HG02610 (cell line): ENCODE results near the gene AVP.
"Not testable (repeated sequence)": the region's sequence is repeated elsewhere in the genome, so short reads cannot be mapped to it uniquely, and the experiment has no call there.

Experiments
- ATAC-seq: cut with Tn5 transposase; IDR thresholded peaks from one replicate; pipeline ENCODE4 v1.9.1; 2021; ENCODE audit warnings: mild to moderate bottlenecking, moderate library complexity; ENCODE audit not compliant: unreplicated experiment

Gene AVP

GRCh38 chr20:3084283-3084985 is at the start of gene AVP:
AVP (minus strand) TSS chr20:3084724; CDS start chr20:3084674, 50 bp downstream.
- no peak for ATAC-seq

GRCh38 chr20:3134151-3134550 is 49.6 kb upstream of the AVP start:
- no peak for ATAC-seq

- no peak for ATAC-seq
Observed at GRCh38 chr20:3133155-3133554, 48.6 kb upstream of the AVP start.

- no peak for ATAC-seq
Observed at GRCh38 chr20:3130051-3130600, 45.6 kb upstream of the AVP start.

- no peak for ATAC-seq
Observed at GRCh38 chr20:3129094-3129493, 44.6 kb upstream of the AVP start.

- ATAC-seq, result no peak
Observed at GRCh38 chr20:3128275-3128984, 43.9 kb upstream of the AVP start.

GRCh38 chr20:3126527-3126859 is 42.0 kb upstream of the AVP start:
- ATAC-seq, result no peak

- not testable (repeated sequence) for ATAC-seq
Observed at GRCh38 chr20:3125776-3126526, 41.4 kb upstream of the AVP start.

GRCh38 chr20:3124773-3125560 is 40.4 kb upstream of the AVP start:
- not testable (repeated sequence) for ATAC-seq

GRCh38 chr20:3124163-3124562 is 39.6 kb upstream of the AVP start:
- ATAC-seq, result not testable (repeated sequence)

- ATAC-seq, result no peak
Observed at GRCh38 chr20:3123542-3123941, 39.0 kb upstream of the AVP start.

GRCh38 chr20:3121955-3122610 is 37.6 kb upstream of the AVP start:
- ATAC-seq, result no peak

GRCh38 chr20:3121271-3121911 is 36.9 kb upstream of the AVP start:
- no peak for ATAC-seq

GRCh38 chr20:3119044-3119443 is 34.5 kb upstream of the AVP start:
- no peak for ATAC-seq

GRCh38 chr20:3117839-3118379 is 33.4 kb upstream of the AVP start:
- ATAC-seq, result not testable (repeated sequence)

- no peak for ATAC-seq
Observed at GRCh38 chr20:3116341-3116740, 31.8 kb upstream of the AVP start.

GRCh38 chr20:3115190-3116107 is 30.9 kb upstream of the AVP start:
- no peak for ATAC-seq

- no peak for ATAC-seq
Observed at GRCh38 chr20:3111995-3112394, 27.5 kb upstream of the AVP start.
